Mesenchymal stem cell (in vitro differentiated cells and primary cell): Measurements from ENCODE around the gene KCNIP4.

Experiments
- DNase-seq: peaks from one replicate; pipeline ENCODE4 v3.0.0-alpha.2; 2013
- H2AFZ ChIP-seq: one replicate; pipeline ENCODE4 v1.6.1; 2013; ENCODE audit warnings: low read depth, mild to moderate bottlenecking, control low read depth, inconsistent platforms, low read length, moderate library complexity
- H2AK5ac ChIP-seq: 2 replicates; pipeline ENCODE4 v1.6.1; 2013; ENCODE audit warnings: low read length, moderate library complexity, mild to moderate bottlenecking, inconsistent platforms; ENCODE audit not compliant: severe bottlenecking
- H2BK120ac ChIP-seq: one replicate; pipeline ENCODE4 v1.6.1; 2013; ENCODE audit warnings: low read depth, mild to moderate bottlenecking, inconsistent platforms, low read length, moderate library complexity
- H2BK12ac ChIP-seq, 2 experiments: one replicate each; pipeline ENCODE4 v1.6.1; 2013; ENCODE audit warnings: inconsistent platforms in 2 of 2, low read length in 2 of 2, mild to moderate bottlenecking in 2 of 2, moderate library complexity in 2 of 2, control low read depth in 1 of 2
- H2BK15ac ChIP-seq: one replicate; pipeline ENCODE4 v1.6.1; 2013; ENCODE audit warnings: mild to moderate bottlenecking, low read depth, inconsistent platforms; ENCODE audit not compliant: poor library complexity, severe bottlenecking
- H2BK5ac ChIP-seq: 2 replicates; pipeline ENCODE4 v1.6.1; 2013; ENCODE audit warnings: low read depth, mild to moderate bottlenecking, low read length, control low read depth, inconsistent platforms; ENCODE audit not compliant: poor library complexity, severe bottlenecking
- H3K14ac ChIP-seq, 2 experiments: one replicate each; pipeline ENCODE4 v1.6.1; 2013; ENCODE audit warnings: inconsistent platforms in 2 of 2, low read length in 2 of 2, control low read depth in 1 of 2, mild to moderate bottlenecking in 1 of 2, moderate library complexity in 1 of 2
- H3K18ac ChIP-seq, 2 experiments: one replicate each; pipeline ENCODE4 v1.6.1; 2013; ENCODE audit warnings: inconsistent platforms in 2 of 2, low read length in 2 of 2, control low read depth in 1 of 2, low read depth in 1 of 2, mild to moderate bottlenecking in 1 of 2
- H3K23ac ChIP-seq, 2 experiments: one replicate each; pipeline ENCODE4 v1.6.1; 2013; ENCODE audit warnings: inconsistent platforms in 2 of 2, low read length in 2 of 2, mild to moderate bottlenecking in 2 of 2, moderate library complexity in 2 of 2, control low read depth in 1 of 2
- H3K27ac ChIP-seq: 2 replicates; pipeline ENCODE4 v1.5.1; 2013; ENCODE audit warnings: mild to moderate bottlenecking, moderate library complexity, low read length, control low read depth, inconsistent platforms; ENCODE audit not compliant: poor library complexity, severe bottlenecking
- H3K27me3 ChIP-seq, 2 experiments: 2 replicates each; pipeline versions ENCODE4 v1.6.1 to v1.7.0; 2013; ENCODE audit warnings: low read length in 2 of 2, mild to moderate bottlenecking in 2 of 2, moderate library complexity in 2 of 2, control low read depth in 1 of 2, inconsistent platforms in 1 of 2; ENCODE audit not compliant: control insufficient read depth in 1 of 2, insufficient read depth in 1 of 2
- H3K36me3 ChIP-seq, 2 experiments: 2 replicates each; pipeline versions ENCODE4 v1.6.1 to v1.7.0; 2013; ENCODE audit warnings: low read length in 2 of 2, control low read depth in 1 of 2, inconsistent platforms in 1 of 2, low read depth in 1 of 2, mild to moderate bottlenecking in 1 of 2; ENCODE audit not compliant: insufficient read depth in 2 of 2, control insufficient read depth in 1 of 2
- H3K4ac ChIP-seq, 2 experiments: one replicate each; pipeline ENCODE4 v1.6.1; 2013; ENCODE audit warnings: inconsistent platforms in 2 of 2, low read length in 2 of 2, mild to moderate bottlenecking in 2 of 2, moderate library complexity in 2 of 2, control low read depth in 1 of 2, low read depth in 1 of 2
- H3K4me1 ChIP-seq: 2 replicates; pipeline ENCODE4 v1.6.1; 2013; ENCODE audit warnings: low read depth, low read length, control low read depth; ENCODE audit not compliant: control insufficient read depth, insufficient read depth
- H3K4me2 ChIP-seq: 2 replicates; pipeline ENCODE4 v1.6.1; 2013; ENCODE audit warnings: low read length, mild to moderate bottlenecking, inconsistent platforms; ENCODE audit not compliant: poor library complexity, severe bottlenecking
- H3K4me3 ChIP-seq, 2 experiments: 2 replicates each; pipeline versions ENCODE4 v1.5.1 to v1.7.0; 2013; ENCODE audit warnings: low read length in 2 of 2, mild to moderate bottlenecking in 2 of 2, control low read depth in 1 of 2, low read depth in 1 of 2; ENCODE audit not compliant: insufficient read depth in 1 of 2
- H3K79me1 ChIP-seq: replicated peaks from 2 replicates; pipeline ENCODE4 v1.6.1; 2013; ENCODE audit warnings: mild to moderate bottlenecking, control low read depth, low read length, inconsistent platforms; ENCODE audit not compliant: poor library complexity, severe bottlenecking
- H3K9ac ChIP-seq: 2 replicates; pipeline ENCODE4 v1.7.0; 2013; ENCODE audit warnings: mild to moderate bottlenecking, low read length, moderate library complexity
- H3K9me3 ChIP-seq: 2 replicates; pipeline ENCODE4 v1.7.0; 2013; ENCODE audit warnings: mild to moderate bottlenecking, low read length; ENCODE audit not compliant: control insufficient read depth
- H4K8ac ChIP-seq: one replicate; pipeline ENCODE4 v1.6.1; 2013; ENCODE audit warnings: inconsistent platforms, mild to moderate bottlenecking, low read length, moderate library complexity
- H4K91ac ChIP-seq: one replicate; pipeline ENCODE4 v1.6.1; 2013; ENCODE audit warnings: mild to moderate bottlenecking, low read length, inconsistent platforms
- whole genome bisulfite sequencing: methylation state at CpG from one replicate; pipeline ENCODE4 v1.1.7; 2013; ENCODE audit warnings: mixed read lengths; 5-methylcytosine and 5-hydroxymethylcytosine counted together

The KCNIP4 gene

DNA sequence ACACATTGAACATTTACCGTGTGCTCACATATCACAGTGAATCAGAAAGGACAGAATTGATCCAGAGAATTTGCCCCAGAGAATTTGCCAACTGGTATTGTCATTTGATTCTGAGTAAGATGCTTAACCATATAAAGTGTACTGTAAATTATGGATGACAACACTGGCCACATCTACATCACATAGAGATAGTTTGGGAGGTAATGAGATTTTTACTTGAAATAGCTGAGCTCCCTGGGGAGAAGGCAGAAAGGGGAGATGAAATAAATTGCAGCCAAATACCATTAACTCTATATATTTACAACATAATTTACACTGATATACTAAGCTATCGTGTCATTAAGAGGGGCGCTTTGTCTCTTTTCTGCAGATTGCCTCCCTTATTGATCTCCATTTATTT lies 564.0 kb downstream of the KCNIP4 start:
- 100% methylated on average over 3 of the region's 3 CpGs for WGBS
- Histone ChIP-seq H2BK12ac (no peak overlapping the region), H3K23ac (no peak overlapping the region), H2BK5ac (no peak overlapping the region), H4K91ac (no peak overlapping the region), H3K36me3 (no peaks in the 10 kb centered on the region), H3K14ac (no peak overlapping the region), H3K9ac (no peak overlapping the region), H3K4me1 (no peaks in the 10 kb centered on the region), H2AFZ (no peak overlapping the region), H3K4me3 (no peak overlapping the region), H3K4me2 (no peak overlapping the region), H3K27me3 (no peaks in the 10 kb centered on the region), H3K18ac (no peak overlapping the region), H4K8ac (no peak overlapping the region), H2BK120ac (no peak overlapping the region), H2BK15ac (no peak overlapping the region), H3K79me1 (no peaks in the 10 kb centered on the region), H3K4ac (no peak overlapping the region), H3K9me3 (no peaks in the 10 kb centered on the region), H3K27ac (no peak overlapping the region), H2AK5ac (no peak overlapping the region)
- no peak for DNase-seq

DNA sequence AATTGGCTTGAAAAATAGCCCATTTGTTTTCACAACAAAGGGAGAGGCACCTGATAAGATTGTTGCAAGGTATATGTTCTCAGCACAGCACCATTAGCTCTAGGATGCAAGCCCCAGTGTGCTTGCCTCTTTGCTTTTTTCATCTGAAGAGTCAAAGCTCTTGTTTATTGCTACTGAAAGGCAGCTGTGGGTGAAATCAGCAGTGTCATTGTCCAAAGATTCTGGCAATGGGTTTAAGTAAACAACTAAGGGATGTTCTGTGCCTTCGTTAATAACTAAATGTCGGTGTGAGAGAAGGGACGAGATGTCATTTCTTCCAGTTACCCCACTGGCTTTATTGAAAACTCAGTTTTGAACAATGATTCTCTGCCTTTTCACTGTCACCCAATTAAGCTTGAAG lies 567.7 kb downstream of the KCNIP4 start:
- H3K27me3 ChIP-seq = no peaks in the 10 kb centered on the region
- no peaks in the 10 kb centered on the region for H3K4me1 ChIP-seq
- H2BK120ac ChIP-seq = no peak overlapping the region
- no peaks in the 10 kb centered on the region for H3K36me3 ChIP-seq
- H2BK12ac ChIP-seq = no peak overlapping the region
- no peaks in the 10 kb centered on the region for H3K9me3 ChIP-seq
- H3K27ac ChIP-seq = no peak overlapping the region
- no peak overlapping the region for H2BK5ac ChIP-seq
- no peaks in the 10 kb centered on the region for H3K79me1 ChIP-seq
- 77% methylated on average over 3 of the region's 3 CpGs for WGBS
- no peak overlapping the region for H2BK15ac ChIP-seq
- no peak overlapping the region for H3K4me3 ChIP-seq
- H4K91ac ChIP-seq = no peak overlapping the region
- no peak overlapping the region for H3K4ac ChIP-seq
- H3K4me2 ChIP-seq = no peak overlapping the region
- no peak for DNase-seq
- H3K23ac ChIP-seq = no peak overlapping the region
- H2AFZ ChIP-seq = no peak overlapping the region
- H3K14ac ChIP-seq = no peak overlapping the region
- no peak overlapping the region for H4K8ac ChIP-seq
- H3K9ac ChIP-seq = no peak overlapping the region
- no peak overlapping the region for H3K18ac ChIP-seq
- H2AK5ac ChIP-seq = no peak overlapping the region

DNA sequence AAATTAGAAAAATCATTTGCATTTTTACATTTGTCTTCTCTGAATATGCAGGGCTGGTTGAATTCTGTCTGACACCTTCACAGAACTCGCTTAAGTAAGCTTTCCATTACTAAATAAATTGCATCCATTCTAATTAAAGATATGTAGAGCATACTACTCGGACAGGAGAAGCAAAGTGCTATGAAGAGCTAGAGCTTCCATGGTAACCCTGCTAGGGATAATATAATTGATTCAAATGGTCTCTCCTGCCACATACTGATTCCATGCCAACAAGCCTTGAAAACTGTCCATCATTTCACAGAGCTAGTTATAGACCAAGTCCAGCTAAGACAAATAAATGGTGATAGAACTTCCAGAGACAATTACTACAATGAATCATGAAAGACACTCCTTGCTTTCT lies 571.5 kb downstream of the KCNIP4 start:
- Histone ChIP-seq H2BK15ac (no peak overlapping the region), H2BK120ac (no peak overlapping the region), H3K36me3 (no peaks in the 10 kb centered on the region), H3K27ac (no peak overlapping the region), H3K9ac (no peak overlapping the region), H3K23ac (no peak overlapping the region), H3K18ac (no peak overlapping the region), H4K8ac (no peak overlapping the region), H4K91ac (no peak overlapping the region), H2AK5ac (no peak overlapping the region), H3K27me3 (no peaks in the 10 kb centered on the region), H3K9me3 (no peaks in the 10 kb centered on the region), H2BK5ac (no peak overlapping the region), H3K14ac (no peak overlapping the region), H2AFZ (no peak overlapping the region), H3K79me1 (no peaks in the 10 kb centered on the region), H2BK12ac (no peak overlapping the region), H3K4me1 (no peaks in the 10 kb centered on the region), H3K4me3 (no peak overlapping the region), H3K4ac (no peak overlapping the region), H3K4me2 (no peak overlapping the region)
- no peak for DNase-seq
- WGBS = 80% methylated on average over 1 of the region's 2 CpGs

DNA sequence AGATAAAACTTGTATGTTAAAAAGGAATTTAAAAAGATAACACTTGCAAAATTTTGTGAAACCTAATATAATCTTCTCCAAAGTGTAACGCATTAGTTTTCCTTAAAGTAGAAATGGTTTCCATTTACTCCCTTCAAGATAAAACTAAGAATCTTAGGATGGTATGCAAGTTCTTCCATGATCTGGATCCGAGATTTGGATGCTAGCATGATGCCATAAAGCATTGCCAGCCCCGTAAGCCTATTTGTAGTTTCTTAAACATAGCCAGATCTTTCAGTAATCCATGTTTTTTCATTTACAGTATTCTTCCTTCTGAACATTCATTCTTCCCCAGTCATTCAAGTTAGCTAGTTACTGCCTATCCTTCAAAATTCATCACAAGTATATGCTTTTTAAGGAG lies 572.4 kb downstream of the KCNIP4 start:
- no peaks in the 10 kb centered on the region for H3K9me3 ChIP-seq
- H3K4me2 ChIP-seq = no peak overlapping the region
- H2BK12ac ChIP-seq = no peak overlapping the region
- H3K4me3 ChIP-seq = no peak overlapping the region
- no peak overlapping the region for H3K27ac ChIP-seq
- H2AK5ac ChIP-seq = no peak overlapping the region
- no peak overlapping the region for H4K91ac ChIP-seq
- H2BK120ac ChIP-seq = no peak overlapping the region
- WGBS = 76% methylated on average over 3 of the region's 3 CpGs
- H3K14ac ChIP-seq = no peak overlapping the region
- DNase-seq = no peak
- no peak overlapping the region for H4K8ac ChIP-seq
- no peak overlapping the region for H2BK5ac ChIP-seq
- H2BK15ac ChIP-seq = no peak overlapping the region
- no peak overlapping the region for H2AFZ ChIP-seq
- no peaks in the 10 kb centered on the region for H3K79me1 ChIP-seq
- H3K27me3 ChIP-seq = no peaks in the 10 kb centered on the region
- H3K23ac ChIP-seq = no peak overlapping the region
- H3K9ac ChIP-seq = no peak overlapping the region
- H3K4me1 ChIP-seq = no peaks in the 10 kb centered on the region
- no peaks in the 10 kb centered on the region for H3K36me3 ChIP-seq
- no peak overlapping the region for H3K4ac ChIP-seq
- H3K18ac ChIP-seq = no peak overlapping the region
